Measurements from ENCODE around the gene TMEM14B. TPM values are rescaled to one million over a fixed set of nuclear protein-coding genes. Genes with fewer than 3 reads are reported as not detected.

Gene TMEM14B
- total RNA-seq, 1 experiment from 2014 or later: 122 TPM

GRCh38 chr6:10791673-10792072 lies 44.1 kb downstream of the TMEM14B start:
- no peaks in the 10 kb centered on the region for H3K4me1 Mint-ChIP-seq (ENCODE audit: insufficient read depth, unreplicated experiment)
- H3K4me3 Mint-ChIP-seq (ENCODE audit: unreplicated experiment): no peak overlapping the region
- H3K9me3 Mint-ChIP-seq (ENCODE audit: unreplicated experiment): no peaks in the 10 kb centered on the region
- no peaks in the 10 kb centered on the region for H3K27me3 Mint-ChIP-seq (ENCODE audit: insufficient read depth, unreplicated experiment)
- no peak overlapping the region for H3K27ac Mint-ChIP-seq (ENCODE audit: low read depth, unreplicated experiment)
- intact Hi-C loops (cut with micrococcal nuclease): no loop called here
- BruUV-seq (replicated peaks): no TSS peak
- DNase-seq (ENCODE audit: unreplicated experiment): no peak
- ChIA-PET CTCF (no interaction called here), POLR2A (no interaction called here)
- H3K36me3 Mint-ChIP-seq (ENCODE audit: insufficient read depth, unreplicated experiment): peaks cover 11% of the 10 kb centered on the region
- no peak for TF ChIP-seq CTCF (IDR thresholded peaks at IDR 0.05; ENCODE audit: unreplicated experiment)

GRCh38 chr6:10792101-10792500 lies 44.5 kb downstream of the TMEM14B start:
- Mint-ChIP-seq H3K4me3 (ENCODE audit: unreplicated experiment) (no peak overlapping the region), H3K9me3 (ENCODE audit: unreplicated experiment) (no peaks in the 10 kb centered on the region), H3K36me3 (ENCODE audit: insufficient read depth, unreplicated experiment) (peaks cover 11% of the 10 kb centered on the region), H3K4me1 (ENCODE audit: insufficient read depth, unreplicated experiment) (no peaks in the 10 kb centered on the region), H3K27ac (ENCODE audit: low read depth, unreplicated experiment) (no peak overlapping the region), H3K27me3 (ENCODE audit: insufficient read depth, unreplicated experiment) (no peaks in the 10 kb centered on the region)
- no TSS peak for BruUV-seq (replicated peaks)
- intact Hi-C loops (cut with micrococcal nuclease): no loop called here
- TF ChIP-seq CTCF (IDR thresholded peaks at IDR 0.05; ENCODE audit: unreplicated experiment): no peak
- ChIA-PET CTCF (no interaction called here), POLR2A (no interaction called here)
- no peak for DNase-seq (ENCODE audit: unreplicated experiment)

- Mint-ChIP-seq H3K36me3 (ENCODE audit: insufficient read depth, unreplicated experiment) (peaks cover 11% of the 10 kb centered on the region), H3K27ac (ENCODE audit: low read depth, unreplicated experiment) (no peak overlapping the region), H3K9me3 (ENCODE audit: unreplicated experiment) (no peaks in the 10 kb centered on the region), H3K4me3 (ENCODE audit: unreplicated experiment) (no peak overlapping the region), H3K27me3 (ENCODE audit: insufficient read depth, unreplicated experiment) (no peaks in the 10 kb centered on the region), H3K4me1 (ENCODE audit: insufficient read depth, unreplicated experiment) (no peaks in the 10 kb centered on the region)
- BruUV-seq (replicated peaks): no TSS peak
- POLR2A ChIA-PET: no interaction called here
- TF ChIP-seq CTCF (IDR thresholded peaks at IDR 0.05; ENCODE audit: unreplicated experiment): no peak
- intact Hi-C loops (cut with micrococcal nuclease): no loop called here
- DNase-seq (ENCODE audit: unreplicated experiment): no peak
- CTCF ChIA-PET: interaction anchor here (0.6 to 2.3 kb wide), 4 partner anchors 9 to 1442 kb away, joined by 3 to 5 read pairs (median 4); no protein-coding TSS in a partner anchor
Observed at GRCh38 chr6:10793035-10793434, 45.4 kb downstream of the TMEM14B start.

- CTCF ChIA-PET: interaction anchor here (1.1 to 2.3 kb wide), 3 partner anchors 8 to 315 kb away, joined by 4 to 5 read pairs (median 5); no protein-coding TSS in a partner anchor
- H3K27me3 Mint-ChIP-seq (ENCODE audit: insufficient read depth, unreplicated experiment): no peaks in the 10 kb centered on the region
- peaks cover 11% of the 10 kb centered on the region for H3K36me3 Mint-ChIP-seq (ENCODE audit: insufficient read depth, unreplicated experiment)
- no peak for TF ChIP-seq CTCF (IDR thresholded peaks at IDR 0.05; ENCODE audit: unreplicated experiment)
- no peak overlapping the region for H3K27ac Mint-ChIP-seq (ENCODE audit: low read depth, unreplicated experiment)
- H3K4me3 Mint-ChIP-seq (ENCODE audit: unreplicated experiment): no peak overlapping the region
- no peaks in the 10 kb centered on the region for H3K9me3 Mint-ChIP-seq (ENCODE audit: unreplicated experiment)
- intact Hi-C loops (cut with micrococcal nuclease): no loop called here
- no peaks in the 10 kb centered on the region for H3K4me1 Mint-ChIP-seq (ENCODE audit: insufficient read depth, unreplicated experiment)
- no TSS peak for BruUV-seq (replicated peaks)
- POLR2A ChIA-PET: interaction anchor here (1.4 kb wide), 1 partner anchor 14 kb away, joined by 4 read pairs; no protein-coding TSS in a partner anchor
- no peak for DNase-seq (ENCODE audit: unreplicated experiment)
Observed at GRCh38 chr6:10793695-10794094, 46.1 kb downstream of the TMEM14B start.
